Right lobe of liver (tissue), 4 donors: Measurements from ENCODE around the gene TMEM204.

Source experiments
- POLR2A ChIP-seq: fragments of 450-650 bp; IDR thresholded peaks from one replicate; pipeline ENCODE4 v1.6.1; 2017; ENCODE audit warnings: antibody characterized with exemption, mild to moderate bottlenecking
- TF ChIP-seq, protein P1 (sequence below), 4 donors: fragments of 200-600 bp in 3 of 4; fragments of 450-650 bp in 1 of 4; IDR thresholded peaks; one replicate each; pipeline versions ENCODE4 v1.5.1 to v1.8.0; 2016 to 2022; ENCODE audit warnings: antibody characterized with exemption in 4 of 4, mild to moderate bottlenecking in 2 of 4
- donor health status: DM: no; HTN: no; CAD: no.
- donor health status: DM: no; HTN: no; CAD: no.
- donor health status: DM: no; HTN: yes; CAD: no.

- TF ChIP-seq POLR2A, result no peak
- TF ChIP-seq, protein P1, sequence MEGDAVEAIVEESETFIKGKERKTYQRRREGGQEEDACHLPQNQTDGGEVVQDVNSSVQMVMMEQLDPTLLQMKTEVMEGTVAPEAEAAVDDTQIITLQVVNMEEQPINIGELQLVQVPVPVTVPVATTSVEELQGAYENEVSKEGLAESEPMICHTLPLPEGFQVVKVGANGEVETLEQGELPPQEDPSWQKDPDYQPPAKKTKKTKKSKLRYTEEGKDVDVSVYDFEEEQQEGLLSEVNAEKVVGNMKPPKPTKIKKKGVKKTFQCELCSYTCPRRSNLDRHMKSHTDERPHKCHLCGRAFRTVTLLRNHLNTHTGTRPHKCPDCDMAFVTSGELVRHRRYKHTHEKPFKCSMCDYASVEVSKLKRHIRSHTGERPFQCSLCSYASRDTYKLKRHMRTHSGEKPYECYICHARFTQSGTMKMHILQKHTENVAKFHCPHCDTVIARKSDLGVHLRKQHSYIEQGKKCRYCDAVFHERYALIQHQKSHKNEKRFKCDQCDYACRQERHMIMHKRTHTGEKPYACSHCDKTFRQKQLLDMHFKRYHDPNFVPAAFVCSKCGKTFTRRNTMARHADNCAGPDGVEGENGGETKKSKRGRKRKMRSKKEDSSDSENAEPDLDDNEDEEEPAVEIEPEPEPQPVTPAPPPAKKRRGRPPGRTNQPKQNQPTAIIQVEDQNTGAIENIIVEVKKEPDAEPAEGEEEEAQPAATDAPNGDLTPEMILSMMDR (IDR thresholded peaks at IDR 0.05), result no peak
Measured at GRCh38 chr16:1492082-1492922, 41.2 kb upstream of the TMEM204 start.
